Sigmoid colon (tissue), 7 donors: ENCODE measurements around the gene ZBED4. TPM values are rescaled to one million over a fixed set of nuclear protein-coding genes. Genes with fewer than 3 reads are reported as not detected.

Experiments
- DNase-seq: peaks from one replicate; pipeline ENCODE4 v3.0.0-alpha.2; 2019
- H3K27ac ChIP-seq, 4 donors: fragments of 200-600 bp; sonication (generic); one replicate each; pipeline ENCODE4 v1.5.1; 2016 to 2019; ENCODE audit warnings: mild to moderate bottlenecking in 1 of 4
- H3K27me3 ChIP-seq, 3 donors: fragments of 200-600 bp; sonication (generic); one replicate each; pipeline ENCODE4 v1.5.1; 2019; ENCODE audit warnings: mild to moderate bottlenecking in 1 of 3
- H3K36me3 ChIP-seq, 4 donors: fragments of 200-600 bp; sonication (generic); one replicate each; pipeline ENCODE4 v1.5.1; 2016 to 2019
- H3K4me1 ChIP-seq, 4 donors: fragments of 200-600 bp; sonication (generic); one replicate each; pipeline ENCODE4 v1.5.1; 2017 to 2019
- H3K4me3 ChIP-seq, 4 donors: fragments of 200-600 bp; sonication (generic); one replicate each; pipeline ENCODE4 v1.5.1; 2017 to 2019; ENCODE audit warnings: mild to moderate bottlenecking in 2 of 4, moderate library complexity in 1 of 4
- H3K9me3 ChIP-seq, 4 donors: fragments of 200-600 bp in 3 of 4; sonication (generic) in 3 of 4; one replicate each; pipeline versions ENCODE4 v1.5.1 to v1.6.1; 2013 to 2019
- CTCF ChIP-seq, 4 experiments: fragments of 450-650 bp in 3 of 4; fragments of 200-600 bp in 1 of 4; IDR thresholded peaks; one replicate each; pipeline ENCODE4 v1.5.1; 2016 to 2019; ENCODE audit warnings: antibody characterized with exemption in 4 of 4, mild to moderate bottlenecking in 3 of 4, moderate library complexity in 2 of 4
- EP300 ChIP-seq, 4 donors: sonication (generic); formaldehyde crosslinking; IDR thresholded peaks; one replicate each; pipeline ENCODE4 v1.6.1; 2017; ENCODE audit warnings: antibody characterized with exemption in 4 of 4
- POLR2A ChIP-seq, 2 donors: fragments of 450-650 bp; IDR thresholded peaks; one replicate each; pipeline ENCODE4 v1.6.1; 2016; ENCODE audit warnings: antibody characterized with exemption in 2 of 2, mild to moderate bottlenecking in 2 of 2, moderate library complexity in 2 of 2
- POLR2AphosphoS5 ChIP-seq, 4 donors: sonication (generic); formaldehyde crosslinking; IDR thresholded peaks; one replicate each; pipeline ENCODE4 v1.6.1; 2017; ENCODE audit warnings: antibody characterized with exemption in 4 of 4
- WGBS, 2 donors: extraction: QIAGEN DNeasy Blood & Tissue Kit; methylation state at CpG; one replicate each; pipeline ENCODE4 v1.1.7; 2013; 5-methylcytosine and 5-hydroxymethylcytosine counted together
- intact Hi-C: fragments of 100-400 bp; cut with DNase I; formaldehyde crosslinking; loops from one replicate; pipeline ENCODE4 v1.15.1; 2023
- polyA plus RNA-seq, 3 donors: library from polyadenylated mRNA; stranded (reverse); fragments of 200-250 nt; gene quantifications; one replicate each; pipeline ENCODE4 v1.2.3, GENCODE V29; 2013
- total RNA-seq, 4 donors: library from RNA; depleted of rRNA; stranded (reverse); fragments of >200 nt; gene quantifications; one replicate each; pipeline ENCODE4 v1.1.0, GENCODE V29; 2016
- donor health status: healthy with polysubstance abuse.
- donor health status: Bipolar disorder and iron deficiency.
- donor health status: healthy.

ZBED4 gene
- total and polyA plus RNA-seq, 7 donors: 2.4 to 10.5 (median 4.6) TPM

DNA sequence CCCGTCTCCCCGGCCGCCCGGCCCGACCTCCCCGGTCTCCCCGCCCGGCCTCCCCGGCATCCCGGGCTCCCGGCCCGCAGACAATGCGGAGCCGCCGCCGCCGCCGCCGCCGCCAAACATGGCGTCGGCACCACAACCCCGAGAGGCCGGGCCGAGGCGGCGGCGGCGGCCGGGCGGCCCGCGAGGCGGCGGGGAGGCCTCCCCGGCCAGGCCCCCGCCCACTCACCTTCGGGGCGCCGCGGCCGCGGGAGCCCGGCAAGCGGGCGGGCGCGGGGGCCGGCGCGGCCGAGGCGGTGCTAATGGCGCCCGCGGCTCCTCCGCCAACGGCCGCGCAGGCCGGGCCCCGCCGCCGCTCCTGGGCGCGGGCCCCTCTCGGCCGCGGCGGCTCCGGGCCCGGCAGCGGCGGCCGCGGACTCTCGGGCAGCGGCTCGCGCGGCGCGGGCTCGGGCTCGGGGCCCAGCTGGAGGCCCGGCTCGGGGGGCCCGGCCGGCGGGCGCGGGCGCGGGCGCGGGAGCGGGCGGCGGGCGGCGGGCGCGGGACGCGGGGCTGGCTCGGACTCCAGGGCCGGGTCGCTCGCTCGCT is 26.3 kb upstream of the ZBED4 start:
- intact Hi-C loops: loop anchor here (5.0 kb wide), 2 partner anchors 35 to 135 kb away; partner anchors contain the start of gene PIM3
- H3K27ac ChIP-seq: peak overlapping the region; percentile 86 to 98 (median 90)
- H3K36me3 ChIP-seq: peaks cover 11 to 17% (median 14%) of the 10 kb centered on the region in 4 donors
- H3K27me3 ChIP-seq: no peaks in the 10 kb centered on the region
- TF ChIP-seq EP300 (IDR thresholded peaks at IDR 0.05): no peak
- TF ChIP-seq CTCF (IDR thresholded peaks at IDR 0.05): no peak
- no peak for TF ChIP-seq POLR2A (IDR thresholded peaks at IDR 0.05)
- TF ChIP-seq POLR2AphosphoS5 (IDR thresholded peaks at IDR 0.05): no peak
- no peaks in the 10 kb centered on the region for H3K9me3 ChIP-seq
- H3K4me1 ChIP-seq: peaks cover 0 to 48% (median 39%) of the 10 kb centered on the region in 4 donors
- H3K4me3 ChIP-seq: peak overlapping the region; percentile 67 to 83 (median 74)
- no peak for DNase-seq
- WGBS, 2 donors: 0 to 1% methylated on average over 110 of the region's 110 CpGs

- peak within 1 kb of the TSS; percentile 67 to 83 (median 74) for H3K4me3 ChIP-seq
- TF ChIP-seq POLR2AphosphoS5 (IDR thresholded peaks at IDR 0.05): no peak
- no peak for TF ChIP-seq CTCF (IDR thresholded peaks at IDR 0.05)
- TF ChIP-seq POLR2A (IDR thresholded peaks at IDR 0.05): no peak
- TF ChIP-seq EP300 (IDR thresholded peaks at IDR 0.05): no peak
- DNase-seq: no peak
- no peaks in the 10 kb centered on the region for H3K9me3 ChIP-seq
- intact Hi-C loops: loop anchor here (1.0 to 5.0 kb wide), 3 partner anchors 25 to 134 kb away; partner anchors contain the start of genes PIM3 and ZBED4
- H3K27ac ChIP-seq: peak within 1 kb of the TSS; percentile 86 to 98 (median 90)
- H3K27me3 ChIP-seq: no peaks in the 10 kb centered on the region
- peaks cover 6 to 10% (median 9%) of the 10 kb centered on the region in 4 donors for H3K36me3 ChIP-seq
- peaks cover 0 to 42% (median 35%) of the 10 kb centered on the region in 4 donors for H3K4me1 ChIP-seq
- WGBS, 2 donors: 16 to 17% methylated on average over 54 of the region's 54 CpGs
Observed at GRCh38 chr22:49827853-49828598, 25.6 kb upstream of the ZBED4 start, which contains the start of gene BRD1. Gene BRD1 (minus strand): TSS chr22:49827873. CDS start chr22:49824317, 3,556 bp downstream.

- H3K27ac ChIP-seq: peak overlapping the region in 3 of 4 donors; percentile 83 to 87 (median 86)
- no peak overlapping the region for H3K4me3 ChIP-seq
- no peak for DNase-seq
- H3K36me3 ChIP-seq: peaks cover under 1 to 5% (median 3%) of the 10 kb centered on the region in 4 donors
- intact Hi-C loops: loop anchor here (1.0 to 5.0 kb wide), 3 partner anchors 25 to 134 kb away; partner anchors contain the start of genes PIM3 and ZBED4
- H3K27me3 ChIP-seq: no peaks in the 10 kb centered on the region
- WGBS, 2 donors: 91 to 93% methylated on average over 14 of the region's 14 CpGs
- peaks cover 0 to 38% (median 34%) of the 10 kb centered on the region in 4 donors for H3K4me1 ChIP-seq
- TF ChIP-seq POLR2AphosphoS5 (IDR thresholded peaks at IDR 0.05) (no peak), EP300 (IDR thresholded peaks at IDR 0.05) (no peak), POLR2A (IDR thresholded peaks at IDR 0.05) (no peak), CTCF (IDR thresholded peaks at IDR 0.05) (no peak)
- H3K9me3 ChIP-seq: no peaks in the 10 kb centered on the region
Observed at GRCh38 chr22:49828599-49828965, 25.1 kb upstream of the ZBED4 start.

GRCh38 chr22:49829044-49829853 is 24.4 kb upstream of the ZBED4 start:
- Histone ChIP-seq H3K27ac (no peak overlapping the region), H3K36me3 (no peaks in the 10 kb centered on the region), H3K9me3 (no peaks in the 10 kb centered on the region), H3K4me3 (no peak overlapping the region), H3K27me3 (no peaks in the 10 kb centered on the region), H3K4me1 (peaks cover 0 to 33% (median 29%) of the 10 kb centered on the region in 4 donors)
- intact Hi-C loops: loop anchor here (5.0 kb wide), 2 partner anchors 37 to 133 kb away; partner anchors contain the start of gene PIM3
- TF ChIP-seq POLR2A (IDR thresholded peaks at IDR 0.05) (no peak), POLR2AphosphoS5 (IDR thresholded peaks at IDR 0.05) (no peak), EP300 (IDR thresholded peaks at IDR 0.05) (no peak)
- 93 to 94% methylated on average over 17 of the region's 17 CpGs for WGBS, 2 donors
- no peak for DNase-seq
